Osteoblast (primary cell): ENCODE measurements around the gene MAPKAP1. TPM values are rescaled to one million over a fixed set of nuclear protein-coding genes. Genes with fewer than 3 reads are reported as not detected.

Source experiments
- DNase-seq: peaks from one replicate; pipeline ENCODE4 v3.0.0; 2011; ENCODE audit warnings: low spot score, mixed read lengths; ENCODE audit not compliant: insufficient read length; ENCODE audit errors: missing footprints
- H2AFZ ChIP-seq: 2 replicates; pipeline ENCODE4 v1.6.0; 2011; ENCODE audit warnings: mild to moderate bottlenecking, low read length
- H3K27ac ChIP-seq: 2 replicates; pipeline ENCODE4 v1.5.1; 2011; ENCODE audit warnings: mild to moderate bottlenecking, low read depth, low read length, moderate library complexity
- H3K27me3 ChIP-seq: 2 replicates; pipeline ENCODE4 v1.6.0; 2012; ENCODE audit warnings: mild to moderate bottlenecking, control low read depth, inconsistent platforms, low read length, moderate library complexity; ENCODE audit not compliant: insufficient read depth
- H3K36me3 ChIP-seq: 2 replicates; pipeline ENCODE4 v1.5.1; 2011; ENCODE audit warnings: mild to moderate bottlenecking, low read length, control low read depth, moderate library complexity; ENCODE audit not compliant: insufficient read depth
- H3K4me1 ChIP-seq: 2 replicates; pipeline ENCODE4 v1.5.1; 2011; ENCODE audit warnings: mild to moderate bottlenecking, low read length, control low read depth, moderate library complexity; ENCODE audit not compliant: insufficient read depth
- H3K4me2 ChIP-seq: 2 replicates; pipeline ENCODE4 v1.6.0; 2011; ENCODE audit warnings: mild to moderate bottlenecking, low read length; ENCODE audit not compliant: insufficient read depth
- H3K4me3 ChIP-seq: fragments of 200-600 bp; sonication (generic); 3 replicates; pipeline ENCODE4 v1.5.1; 2012; ENCODE audit warnings: mild to moderate bottlenecking, low read length, inconsistent platforms; ENCODE audit not compliant: insufficient read depth
- H3K79me2 ChIP-seq: 2 replicates; pipeline ENCODE4 v1.6.0; 2012; ENCODE audit warnings: mild to moderate bottlenecking, low read length, control low read depth, inconsistent platforms; ENCODE audit not compliant: insufficient read depth
- H3K9me3 ChIP-seq: 2 replicates; pipeline ENCODE4 v1.5.1; 2011; ENCODE audit warnings: low read depth, low read length, control low read depth
- H4K20me1 ChIP-seq: 2 replicates; pipeline ENCODE4 v1.6.0; 2012; ENCODE audit warnings: mild to moderate bottlenecking, low read length, control low read depth; ENCODE audit not compliant: insufficient read depth
- CTCF ChIP-seq: IDR thresholded peaks from 2 replicates; pipeline ENCODE4 v1.5.1; 2011; ENCODE audit warnings: mild to moderate bottlenecking, low read depth, low read length, moderate library complexity; ENCODE audit errors: extremely low read depth
- total RNA-seq: library from RNA; depleted of rRNA; stranded (reverse); fragments of >200 nt; gene quantifications from 2 replicates; pipeline ENCODE4 v1.2.3, GENCODE V29; 2012

MAPKAP1 gene
- total RNA-seq, 1 donor, result 72.4 TPM

- Histone ChIP-seq H3K36me3 (no peaks in the 10 kb centered on the region), H3K79me2 (peaks cover 95% of the 10 kb centered on the region), H4K20me1 (peaks cover 42% of the 10 kb centered on the region), H3K4me1 (no peaks in the 10 kb centered on the region), H3K27me3 (no peaks in the 10 kb centered on the region), H2AFZ (no peak overlapping the region), H3K27ac (no peak overlapping the region), H3K4me3 (no peak overlapping the region), H3K9me3 (no peaks in the 10 kb centered on the region), H3K4me2 (no peak overlapping the region)
- no peak for TF ChIP-seq CTCF
- no peak for DNase-seq
These were observed 89.9 kb downstream of the MAPKAP1 start for GRCh38 chr9:125617087-125617486.

GRCh38 chr9:125613141-125613540, 93.9 kb downstream of the MAPKAP1 start:
- Histone ChIP-seq H3K27ac (no peak overlapping the region), H3K27me3 (no peaks in the 10 kb centered on the region), H3K4me1 (no peaks in the 10 kb centered on the region), H3K4me3 (no peak overlapping the region), H3K9me3 (no peaks in the 10 kb centered on the region), H3K4me2 (no peak overlapping the region), H3K79me2 (peaks cover 96% of the 10 kb centered on the region), H3K36me3 (no peaks in the 10 kb centered on the region), H2AFZ (no peak overlapping the region), H4K20me1 (peaks cover 51% of the 10 kb centered on the region)
- TF ChIP-seq CTCF, result no peak
- DNase-seq, result no peak

GRCh38 chr9:125612616-125613015, 94.4 kb downstream of the MAPKAP1 start:
- H3K9me3 ChIP-seq, result no peaks in the 10 kb centered on the region
- no peak overlapping the region for H2AFZ ChIP-seq
- peaks cover 96% of the 10 kb centered on the region for H3K79me2 ChIP-seq
- H4K20me1 ChIP-seq, result peaks cover 56% of the 10 kb centered on the region
- H3K4me3 ChIP-seq, result no peak overlapping the region
- H3K27me3 ChIP-seq, result no peaks in the 10 kb centered on the region
- no peaks in the 10 kb centered on the region for H3K36me3 ChIP-seq
- no peak for TF ChIP-seq CTCF
- H3K27ac ChIP-seq, result no peak overlapping the region
- H3K4me1 ChIP-seq, result no peaks in the 10 kb centered on the region
- H3K4me2 ChIP-seq, result no peak overlapping the region
- DNase-seq, result no peak

- H3K27me3 ChIP-seq, result no peaks in the 10 kb centered on the region
- H3K36me3 ChIP-seq, result no peaks in the 10 kb centered on the region
- H4K20me1 ChIP-seq, result peaks cover 51% of the 10 kb centered on the region
- no peak overlapping the region for H3K4me2 ChIP-seq
- no peak for TF ChIP-seq CTCF
- H2AFZ ChIP-seq, result no peak overlapping the region
- no peak overlapping the region for H3K27ac ChIP-seq
- no peaks in the 10 kb centered on the region for H3K4me1 ChIP-seq
- no peak for DNase-seq
- peaks cover 93% of the 10 kb centered on the region for H3K79me2 ChIP-seq
- H3K9me3 ChIP-seq, result no peaks in the 10 kb centered on the region
- H3K4me3 ChIP-seq, result no peak overlapping the region
These were observed 95.8 kb downstream of the MAPKAP1 start for GRCh38 chr9:125611121-125611765.
